Activated CD4-positive, alpha-beta T cell treated with anti-CD3 and anti-CD28 coated beads, Interleukin-2, amount 50 U/mL, for 1 hour (primary cell): ENCODE measurements around the gene CCDC57.
"Not testable (repeated sequence)": the region's sequence is repeated elsewhere in the genome, so short reads cannot be mapped to it uniquely, and the experiment has no call there.

Experiments
- DNase-seq: peaks from one replicate; pipeline ENCODE4 v3.0.0-alpha.2; 2020

CCDC57 gene

GRCh38 chr17:82200743-82201497 is 11.7 kb downstream of the CCDC57 start:
- DNase-seq, result peak; percentile 67

- DNase-seq, result no peak
Measured at GRCh38 chr17:82200135-82200534, 12.5 kb downstream of the CCDC57 start.

GRCh38 chr17:82199496-82199895 is 13.1 kb downstream of the CCDC57 start:
- DNase-seq, result no peak

- DNase-seq, result no peak
Measured at GRCh38 chr17:82198092-82198491, 14.6 kb downstream of the CCDC57 start.

- no peak for DNase-seq
Measured at GRCh38 chr17:82195675-82196672, 16.7 kb downstream of the CCDC57 start.

- DNase-seq, result no peak
Measured at GRCh38 chr17:82194765-82195164, 17.9 kb downstream of the CCDC57 start.

- no peak for DNase-seq
Measured at GRCh38 chr17:82193520-82194220, 19.0 kb downstream of the CCDC57 start.

GRCh38 chr17:82193050-82193449 is 19.6 kb downstream of the CCDC57 start:
- DNase-seq, result not testable (repeated sequence)

- no peak for DNase-seq
Measured at GRCh38 chr17:82188001-82188961, 24.4 kb downstream of the CCDC57 start.

- no peak for DNase-seq
Measured at GRCh38 chr17:82187500-82187899, 25.1 kb downstream of the CCDC57 start.

GRCh38 chr17:82186221-82186620 is 26.4 kb downstream of the CCDC57 start:
- DNase-seq, result no peak

- DNase-seq, result no peak
Measured at GRCh38 chr17:82184761-82185160, 27.9 kb downstream of the CCDC57 start.

GRCh38 chr17:82180776-82181528 is 31.7 kb downstream of the CCDC57 start:
- no peak for DNase-seq

GRCh38 chr17:82179946-82180475 is 32.6 kb downstream of the CCDC57 start:
- DNase-seq, result no peak

- DNase-seq, result no peak
Measured at GRCh38 chr17:82179412-82179811, 33.2 kb downstream of the CCDC57 start.

- no peak for DNase-seq
Measured at GRCh38 chr17:82178499-82179261, 34.0 kb downstream of the CCDC57 start.

- DNase-seq, result no peak
Measured at GRCh38 chr17:82177761-82178498, 34.7 kb downstream of the CCDC57 start.

GRCh38 chr17:82177276-82177675 is 35.4 kb downstream of the CCDC57 start:
- DNase-seq, result no peak

- DNase-seq, result no peak
Measured at GRCh38 chr17:82175951-82176350, 36.7 kb downstream of the CCDC57 start.
